Type B pancreatic cell (in vitro differentiated cells): ENCODE measurements around the gene CLASP1. TPM values are rescaled to one million over a fixed set of nuclear protein-coding genes. Genes with fewer than 3 reads are reported as not detected.

Source experiments
- DNase-seq: peaks from one replicate; pipeline ENCODE4 v3.0.0; 2021; ENCODE audit warnings: mixed read lengths; ENCODE audit not compliant: unreplicated experiment; ENCODE audit errors: extremely low spot score
- H3K27ac Mint-ChIP-seq: 2 replicates; pipeline ENCODE4 v1.8.0; 2021; ENCODE audit warnings: mild to moderate bottlenecking, mixed read lengths
- H3K27me3 Mint-ChIP-seq: 2 replicates; pipeline ENCODE4 v1.8.0; 2021; ENCODE audit warnings: mixed read lengths
- H3K36me3 Mint-ChIP-seq: 2 replicates; pipeline ENCODE4 v1.8.0; 2021; ENCODE audit warnings: mixed read lengths
- H3K4me1 Mint-ChIP-seq: one replicate; pipeline ENCODE4 v1.8.0; 2021; ENCODE audit warnings: mixed read lengths; ENCODE audit not compliant: unreplicated experiment
- H3K4me3 Mint-ChIP-seq: 2 replicates; pipeline ENCODE4 v1.8.0; 2021; ENCODE audit warnings: mild to moderate bottlenecking, mixed read lengths
- H3K9me3 Mint-ChIP-seq: 2 replicates; pipeline ENCODE4 v1.8.0; 2021; ENCODE audit warnings: mixed read lengths
- total RNA-seq: library from RNA; stranded (reverse); gene quantifications from 2 replicates; pipeline ENCODE4 v1.2.1, GENCODE V29; 2021; ENCODE audit warnings: low replicate concordance
- TF ChIP-seq, protein P1 (sequence below): fragments of 200-600 bp; sonication (generic); conservative IDR thresholded peaks from 2 replicates; pipeline ENCODE4 v1.5.0; 2021; ENCODE audit warnings: antibody characterized with exemption, mild to moderate bottlenecking

CLASP1 gene
- total RNA-seq, 1 donor from 2014 or later: 74.6 TPM

GRCh38 chr2:121666042-121666441 is 16.8 kb upstream of the CLASP1 start:
- H3K4me3 Mint-ChIP-seq: no peak overlapping the region
- no peaks in the 10 kb centered on the region for H3K4me1 Mint-ChIP-seq
- TF ChIP-seq, protein P1, sequence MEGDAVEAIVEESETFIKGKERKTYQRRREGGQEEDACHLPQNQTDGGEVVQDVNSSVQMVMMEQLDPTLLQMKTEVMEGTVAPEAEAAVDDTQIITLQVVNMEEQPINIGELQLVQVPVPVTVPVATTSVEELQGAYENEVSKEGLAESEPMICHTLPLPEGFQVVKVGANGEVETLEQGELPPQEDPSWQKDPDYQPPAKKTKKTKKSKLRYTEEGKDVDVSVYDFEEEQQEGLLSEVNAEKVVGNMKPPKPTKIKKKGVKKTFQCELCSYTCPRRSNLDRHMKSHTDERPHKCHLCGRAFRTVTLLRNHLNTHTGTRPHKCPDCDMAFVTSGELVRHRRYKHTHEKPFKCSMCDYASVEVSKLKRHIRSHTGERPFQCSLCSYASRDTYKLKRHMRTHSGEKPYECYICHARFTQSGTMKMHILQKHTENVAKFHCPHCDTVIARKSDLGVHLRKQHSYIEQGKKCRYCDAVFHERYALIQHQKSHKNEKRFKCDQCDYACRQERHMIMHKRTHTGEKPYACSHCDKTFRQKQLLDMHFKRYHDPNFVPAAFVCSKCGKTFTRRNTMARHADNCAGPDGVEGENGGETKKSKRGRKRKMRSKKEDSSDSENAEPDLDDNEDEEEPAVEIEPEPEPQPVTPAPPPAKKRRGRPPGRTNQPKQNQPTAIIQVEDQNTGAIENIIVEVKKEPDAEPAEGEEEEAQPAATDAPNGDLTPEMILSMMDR: no peak

GRCh38 chr2:121665504-121665903 is 16.2 kb upstream of the CLASP1 start:
- Mint-ChIP-seq H3K27ac (no peak overlapping the region), H3K36me3 (peaks cover 10% of the 10 kb centered on the region), H3K4me1 (no peaks in the 10 kb centered on the region), H3K4me3 (no peak overlapping the region), H3K9me3 (no peaks in the 10 kb centered on the region), H3K27me3 (no peaks in the 10 kb centered on the region)
- DNase-seq: no peak
- TF ChIP-seq, protein P1: no peak

More at GRCh38 chr2:121666042-121666441, 16.8 kb upstream of the CLASP1 start:
- no peak for DNase-seq
- no peak overlapping the region for H3K27ac Mint-ChIP-seq
- no peaks in the 10 kb centered on the region for H3K27me3 Mint-ChIP-seq
- peaks cover 15% of the 10 kb centered on the region for H3K36me3 Mint-ChIP-seq
- H3K9me3 Mint-ChIP-seq: no peaks in the 10 kb centered on the region

DNA sequence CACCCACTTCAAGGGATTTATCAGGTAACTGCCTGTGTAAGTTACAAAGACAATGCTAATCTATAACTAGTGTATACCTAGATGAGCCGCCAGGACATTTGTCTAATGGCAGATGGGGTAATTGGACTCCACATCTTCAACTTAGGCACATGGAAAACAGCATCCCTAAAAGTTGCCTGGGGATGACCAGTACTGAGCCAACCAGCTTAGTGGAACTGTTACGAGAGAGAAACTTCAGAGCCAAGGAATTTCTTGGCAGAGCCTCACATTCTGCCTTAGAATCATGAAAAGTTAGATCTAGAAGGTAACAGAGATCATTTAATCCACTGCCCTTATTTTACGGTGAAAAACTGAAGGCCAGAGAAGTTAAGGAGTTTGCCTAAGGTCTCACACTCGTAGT is 15.5 kb upstream of the CLASP1 start:
- TF ChIP-seq, protein P1: no peak
- Mint-ChIP-seq H3K27me3 (no peaks in the 10 kb centered on the region), H3K4me3 (no peak overlapping the region)

DNA sequence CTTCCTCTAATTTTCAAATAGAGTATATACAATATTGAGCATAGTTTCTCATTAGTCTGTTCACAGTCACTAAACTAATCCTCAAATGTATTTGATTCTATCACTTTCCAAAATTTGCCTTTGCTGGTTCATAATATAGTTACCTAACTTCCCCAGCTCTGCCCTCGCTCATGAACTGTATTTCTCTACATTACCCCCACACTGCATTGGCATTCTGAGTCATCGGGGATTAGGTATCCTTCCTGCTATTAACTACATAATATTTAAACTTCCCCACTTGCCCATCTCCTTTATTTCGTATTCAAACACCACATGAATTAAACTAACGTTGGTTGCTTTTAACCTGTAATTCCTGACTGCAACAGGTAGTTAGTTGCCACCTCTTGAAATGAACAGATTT is 14.8 kb upstream of the CLASP1 start:
- no peaks in the 10 kb centered on the region for H3K9me3 Mint-ChIP-seq
- no peak overlapping the region for H3K4me3 Mint-ChIP-seq
- H3K4me1 Mint-ChIP-seq: no peaks in the 10 kb centered on the region
- H3K36me3 Mint-ChIP-seq: peaks cover 6% of the 10 kb centered on the region
- TF ChIP-seq, protein P1: no peak
- no peaks in the 10 kb centered on the region for H3K27me3 Mint-ChIP-seq
- H3K27ac Mint-ChIP-seq: no peak overlapping the region
- DNase-seq: no peak

More for the DNA sequence above, 15.5 kb upstream of the CLASP1 start:
- H3K27ac Mint-ChIP-seq: no peak overlapping the region
- peaks cover 6% of the 10 kb centered on the region for H3K36me3 Mint-ChIP-seq
- H3K9me3 Mint-ChIP-seq: no peaks in the 10 kb centered on the region
- no peaks in the 10 kb centered on the region for H3K4me1 Mint-ChIP-seq
- DNase-seq: no peak

DNA sequence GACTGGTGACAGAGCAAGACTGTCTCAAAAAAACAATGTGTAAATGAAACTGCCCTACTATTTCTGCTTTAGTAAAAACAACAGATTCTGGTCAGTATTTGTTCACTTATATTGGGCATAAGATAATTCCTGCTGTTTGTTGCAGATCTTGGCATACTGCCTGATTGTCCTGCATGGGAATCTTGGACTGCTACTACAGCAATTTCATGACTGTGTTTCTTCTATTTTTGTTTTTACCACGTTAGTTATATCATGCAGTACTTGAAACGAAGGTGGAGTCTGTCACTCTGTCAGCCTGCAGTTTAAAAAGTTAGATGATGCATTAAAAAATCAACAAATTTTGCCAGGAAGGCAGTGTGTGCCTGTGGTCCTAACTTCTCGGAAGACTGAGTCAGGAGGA is 14.2 kb upstream of the CLASP1 start:
- Mint-ChIP-seq H3K27me3 (no peaks in the 10 kb centered on the region), H3K27ac (no peak overlapping the region), H3K4me3 (no peak overlapping the region), H3K9me3 (no peaks in the 10 kb centered on the region), H3K36me3 (peaks cover 6% of the 10 kb centered on the region), H3K4me1 (no peaks in the 10 kb centered on the region)
- no peak for DNase-seq
- TF ChIP-seq, protein P1: no peak

DNA sequence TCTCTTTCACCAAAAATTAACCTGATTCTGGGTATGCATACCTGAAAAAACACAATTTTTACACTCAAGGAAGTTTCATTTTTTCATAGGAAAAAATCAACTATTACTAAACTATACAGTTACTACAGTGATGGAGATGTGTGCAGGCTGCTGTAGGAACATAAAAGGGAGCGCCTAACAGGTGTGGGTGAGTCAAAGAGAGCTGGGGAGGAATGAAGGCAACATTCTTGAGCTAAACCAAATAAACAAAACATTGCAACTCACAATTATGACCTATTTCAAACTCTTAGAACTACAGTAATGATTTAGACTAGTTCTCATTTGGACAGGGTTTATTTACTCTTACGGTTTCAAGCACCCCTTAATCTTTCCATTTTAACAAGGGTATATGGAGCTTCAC is 13.4 kb upstream of the CLASP1 start:
- H3K36me3 Mint-ChIP-seq: peaks cover 6% of the 10 kb centered on the region
- no peaks in the 10 kb centered on the region for H3K9me3 Mint-ChIP-seq
- peak overlapping the region; percentile 72 for H3K27ac Mint-ChIP-seq
- no peak for DNase-seq
- H3K27me3 Mint-ChIP-seq: no peaks in the 10 kb centered on the region
- TF ChIP-seq, protein P1: no peak
- H3K4me1 Mint-ChIP-seq: no peaks in the 10 kb centered on the region
- no peak overlapping the region for H3K4me3 Mint-ChIP-seq
